G401.6 (cell line): Measurements from ENCODE around the gene HNF1A.
"Not testable (repeated sequence)": the region's sequence is repeated elsewhere in the genome, so short reads cannot be mapped to it uniquely, and the experiment has no call there.

ENCODE experiments used
- FAIRE-seq: peaks from 2 replicates; lab custom pipeline; 2012; peaks lifted over from hg19 to GRCh38; lab: Jason Lieb, UNC

Gene HNF1A

GRCh38 chr12:121011820-121012219 is 33.5 kb downstream of the HNF1A start:
- no peak for FAIRE-seq

- FAIRE-seq, result no peak
Observed at GRCh38 chr12:121013715-121014114, 35.4 kb downstream of the HNF1A start.

- peak; percentile 93 for FAIRE-seq
Observed at GRCh38 chr12:121015825-121016766, 37.8 kb downstream of the HNF1A start, which contains the start of gene C12orf43. Gene C12orf43, minus strand, starts transcription at chr12:121016487. Its CDS starts 13 bp downstream, at chr12:121016474.

- FAIRE-seq, result no peak
Observed at GRCh38 chr12:121017966-121018491, 39.7 kb downstream of the HNF1A start.

GRCh38 chr12:121018860-121019617 is 40.7 kb downstream of the HNF1A start:
- no peak for FAIRE-seq

- FAIRE-seq, result no peak
Observed at GRCh38 chr12:121021754-121022153, 43.4 kb downstream of the HNF1A start.

GRCh38 chr12:121022713-121023112 is 44.4 kb downstream of the HNF1A start:
- FAIRE-seq, result no peak

GRCh38 chr12:121023799-121024198 is 45.5 kb downstream of the HNF1A start:
- FAIRE-seq, result no peak

GRCh38 chr12:121025442-121026226 is 47.3 kb downstream of the HNF1A start:
- no peak for FAIRE-seq

GRCh38 chr12:121026274-121027045 is 48.1 kb downstream of the HNF1A start:
- no peak for FAIRE-seq

- no peak for FAIRE-seq
Observed at GRCh38 chr12:121030576-121031212, 52.4 kb downstream of the HNF1A start.

GRCh38 chr12:121033625-121034349 is 55.4 kb downstream of the HNF1A start:
- FAIRE-seq, result no peak

GRCh38 chr12:121034616-121035305 is 56.4 kb downstream of the HNF1A start:
- FAIRE-seq, result no peak

- FAIRE-seq, result no peak
Observed at GRCh38 chr12:121036810-121037326, 58.5 kb downstream of the HNF1A start.

- no peak for FAIRE-seq
Observed at GRCh38 chr12:121038861-121039668, 60.7 kb downstream of the HNF1A start, which contains the start of gene OASL. Gene OASL, minus strand, starts transcription at chr12:121039246. Its CDS starts 275 bp downstream, at chr12:121038971.

- FAIRE-seq, result no peak
Observed at GRCh38 chr12:121043067-121043466, 64.7 kb downstream of the HNF1A start.

- FAIRE-seq, result not testable (repeated sequence)
Observed at GRCh38 chr12:121047400-121047799, 69.1 kb downstream of the HNF1A start.

- no peak for FAIRE-seq
Observed at GRCh38 chr12:121048442-121048841, 70.1 kb downstream of the HNF1A start.
